Measurements from ENCODE around the gene PLCD1.

GRCh38 chr3:38002291-38002876 lies 27.1 kb downstream of the PLCD1 start:
- no peak for TF ChIP-seq CTCF (conservative IDR thresholded peaks at IDR 0.05)
- no peak for TF ChIP-seq EZH2 (IDR thresholded peaks at IDR 0.05; ENCODE audit: low read depth)
